Vagina (tissue), 2 donors: Measurements from ENCODE around the gene PACRG. TPM values are rescaled to one million over a fixed set of nuclear protein-coding genes. Genes with fewer than 3 reads are reported as not detected.

ENCODE experiments used
- DNase-seq, 2 donors: peaks; one replicate each; pipeline ENCODE4 v3.0.0-alpha.2; 2017; ENCODE audit errors: extremely low spot score in 2 of 2
- H3K27ac ChIP-seq: fragments of 200-600 bp; sonication (generic); one replicate; pipeline ENCODE4 v1.5.1; 2019
- H3K27me3 ChIP-seq: fragments of 200-600 bp; sonication (generic); one replicate; pipeline ENCODE4 v1.5.1; 2019
- H3K36me3 ChIP-seq, 2 donors: fragments of 200-600 bp; sonication (generic); one replicate each; pipeline ENCODE4 v1.5.1; 2017 to 2019
- H3K4me1 ChIP-seq: fragments of 200-600 bp; sonication (generic); one replicate; pipeline ENCODE4 v1.5.1; 2019
- H3K4me3 ChIP-seq, 2 donors: fragments of 200-600 bp; sonication (generic); 1 replicate in 1 of 2; 2 replicates in 1 of 2; pipeline ENCODE4 v1.5.1; 2016 to 2019
- H3K9me3 ChIP-seq: fragments of 200-600 bp; sonication (generic); one replicate; pipeline ENCODE4 v1.5.1; 2019
- POLR2A ChIP-seq, 2 donors: fragments of 450-650 bp; IDR thresholded peaks; one replicate each; pipeline ENCODE4 v1.6.1; 2017; ENCODE audit warnings: antibody characterized with exemption in 2 of 2, mild to moderate bottlenecking in 2 of 2, moderate library complexity in 2 of 2
- POLR2AphosphoS5 ChIP-seq, 2 donors: sonication (generic); formaldehyde crosslinking; IDR thresholded peaks; one replicate each; pipeline ENCODE4 v1.9.0; 2017; ENCODE audit warnings: antibody characterized with exemption in 2 of 2, mild to moderate bottlenecking in 2 of 2, low read depth in 1 of 2; ENCODE audit not compliant: insufficient read depth in 1 of 2
- intact Hi-C: fragments of 100-400 bp; cut with DNase I; formaldehyde crosslinking; loops from one replicate; pipeline ENCODE4 v1.15.1; 2023
- total RNA-seq: library from RNA; depleted of rRNA; stranded (reverse); fragments of >200 nt; gene quantifications from one replicate; pipeline ENCODE4 v1.2.3, GENCODE V29; 2016
- TF ChIP-seq, protein P1 (sequence below), 3 experiments: fragments of 450-650 bp in 2 of 3; fragments of 200-600 bp in 1 of 3; sonication (generic) in 1 of 3; IDR thresholded peaks; one replicate each; pipeline ENCODE4 v1.5.1; 2017 to 2019; ENCODE audit warnings: antibody characterized with exemption in 3 of 3, mild to moderate bottlenecking in 2 of 3, moderate library complexity in 2 of 3

Gene PACRG
- total RNA-seq, 1 donor from 2014 or later, result not detected

DNA sequence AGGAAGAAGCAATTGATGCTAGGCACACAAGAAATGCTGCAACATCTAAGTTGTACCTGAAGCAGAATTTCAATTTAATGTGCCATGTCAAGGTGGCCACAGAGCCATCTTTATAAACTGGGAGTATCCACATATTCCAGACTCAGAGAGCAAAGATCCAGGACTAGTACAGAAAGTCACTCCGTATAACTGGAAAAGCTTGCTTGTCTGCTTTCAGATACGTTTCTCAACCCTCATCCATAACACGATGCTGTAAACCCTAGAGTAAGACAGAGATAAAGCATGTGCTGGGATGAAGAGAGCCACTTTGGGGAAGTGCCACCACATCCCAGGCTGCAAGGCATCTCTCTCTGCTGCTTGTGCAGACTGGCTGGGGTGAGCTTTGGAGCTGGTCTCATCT is 134.7 kb downstream of the PACRG start:
- no peaks in the 10 kb centered on the region for H3K36me3 ChIP-seq
- intact Hi-C loops, result no loop called here
- no peaks in the 10 kb centered on the region for H3K4me1 ChIP-seq
- DNase-seq, result no peak
- no peaks in the 10 kb centered on the region for H3K27me3 ChIP-seq
- H3K4me3 ChIP-seq, result no peak overlapping the region
- H3K27ac ChIP-seq, result no peak overlapping the region
- no peak for TF ChIP-seq POLR2AphosphoS5 (IDR thresholded peaks at IDR 0.05; ENCODE audit: insufficient read depth in 1 of 2, low read depth in 1 of 2)
- TF ChIP-seq, protein P1, sequence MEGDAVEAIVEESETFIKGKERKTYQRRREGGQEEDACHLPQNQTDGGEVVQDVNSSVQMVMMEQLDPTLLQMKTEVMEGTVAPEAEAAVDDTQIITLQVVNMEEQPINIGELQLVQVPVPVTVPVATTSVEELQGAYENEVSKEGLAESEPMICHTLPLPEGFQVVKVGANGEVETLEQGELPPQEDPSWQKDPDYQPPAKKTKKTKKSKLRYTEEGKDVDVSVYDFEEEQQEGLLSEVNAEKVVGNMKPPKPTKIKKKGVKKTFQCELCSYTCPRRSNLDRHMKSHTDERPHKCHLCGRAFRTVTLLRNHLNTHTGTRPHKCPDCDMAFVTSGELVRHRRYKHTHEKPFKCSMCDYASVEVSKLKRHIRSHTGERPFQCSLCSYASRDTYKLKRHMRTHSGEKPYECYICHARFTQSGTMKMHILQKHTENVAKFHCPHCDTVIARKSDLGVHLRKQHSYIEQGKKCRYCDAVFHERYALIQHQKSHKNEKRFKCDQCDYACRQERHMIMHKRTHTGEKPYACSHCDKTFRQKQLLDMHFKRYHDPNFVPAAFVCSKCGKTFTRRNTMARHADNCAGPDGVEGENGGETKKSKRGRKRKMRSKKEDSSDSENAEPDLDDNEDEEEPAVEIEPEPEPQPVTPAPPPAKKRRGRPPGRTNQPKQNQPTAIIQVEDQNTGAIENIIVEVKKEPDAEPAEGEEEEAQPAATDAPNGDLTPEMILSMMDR (IDR thresholded peaks at IDR 0.05), result no peak
- TF ChIP-seq POLR2A (IDR thresholded peaks at IDR 0.05), result no peak
- no peaks in the 10 kb centered on the region for H3K9me3 ChIP-seq

DNA sequence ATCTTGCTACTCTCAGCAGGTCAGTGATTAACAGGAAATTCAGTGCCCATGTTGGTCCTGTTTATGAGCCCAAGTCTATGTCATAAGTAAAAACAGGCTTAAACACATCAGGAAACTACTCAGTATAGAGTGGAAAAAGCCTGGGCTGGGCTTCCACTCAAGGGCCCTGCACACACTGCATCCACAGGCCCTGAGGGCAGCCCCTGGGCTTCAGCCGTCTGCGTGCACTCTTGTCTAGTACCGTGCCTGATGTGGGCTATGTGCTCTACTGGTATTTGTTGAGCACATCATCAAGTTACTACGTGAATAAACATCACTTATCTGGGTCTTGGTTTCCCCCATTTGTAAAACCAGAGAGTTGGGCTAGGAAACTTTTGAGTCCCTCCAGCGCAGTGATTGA is 135.2 kb downstream of the PACRG start:
- intact Hi-C loops, result no loop called here
- DNase-seq, result no peak
- TF ChIP-seq, protein P1 (IDR thresholded peaks at IDR 0.05), result no peak
- TF ChIP-seq POLR2A (IDR thresholded peaks at IDR 0.05), result no peak
- no peak for TF ChIP-seq POLR2AphosphoS5 (IDR thresholded peaks at IDR 0.05; ENCODE audit: insufficient read depth in 1 of 2, low read depth in 1 of 2)
- Histone ChIP-seq H3K9me3 (no peaks in the 10 kb centered on the region), H3K4me1 (no peaks in the 10 kb centered on the region), H3K4me3 (no peak overlapping the region), H3K27me3 (no peaks in the 10 kb centered on the region), H3K27ac (no peak overlapping the region), H3K36me3 (no peaks in the 10 kb centered on the region)

DNA sequence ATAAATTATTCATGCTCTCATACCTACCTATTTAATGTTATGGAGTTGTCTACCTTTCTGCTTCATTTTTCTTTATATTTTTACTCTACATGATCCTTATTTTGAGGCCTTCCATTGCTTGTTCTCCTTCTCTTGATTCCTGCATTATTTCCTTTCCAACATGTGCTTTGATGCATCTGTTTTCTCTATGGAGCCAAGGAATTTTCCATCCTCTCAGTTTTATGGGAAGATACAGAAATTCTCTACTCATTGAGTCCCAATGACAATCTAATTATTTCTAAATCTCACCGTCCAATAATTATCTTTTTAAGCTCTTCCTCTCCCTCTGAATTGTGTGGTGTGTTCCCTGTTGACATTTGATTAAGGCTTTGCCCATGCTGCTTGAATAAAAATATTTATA is 136.0 kb downstream of the PACRG start:
- intact Hi-C loops, result no loop called here
- TF ChIP-seq POLR2AphosphoS5 (IDR thresholded peaks at IDR 0.05; ENCODE audit: insufficient read depth in 1 of 2, low read depth in 1 of 2), result no peak
- TF ChIP-seq POLR2A (IDR thresholded peaks at IDR 0.05), result no peak
- TF ChIP-seq, protein P1 (IDR thresholded peaks at IDR 0.05), result no peak
- DNase-seq, result no peak

DNA sequence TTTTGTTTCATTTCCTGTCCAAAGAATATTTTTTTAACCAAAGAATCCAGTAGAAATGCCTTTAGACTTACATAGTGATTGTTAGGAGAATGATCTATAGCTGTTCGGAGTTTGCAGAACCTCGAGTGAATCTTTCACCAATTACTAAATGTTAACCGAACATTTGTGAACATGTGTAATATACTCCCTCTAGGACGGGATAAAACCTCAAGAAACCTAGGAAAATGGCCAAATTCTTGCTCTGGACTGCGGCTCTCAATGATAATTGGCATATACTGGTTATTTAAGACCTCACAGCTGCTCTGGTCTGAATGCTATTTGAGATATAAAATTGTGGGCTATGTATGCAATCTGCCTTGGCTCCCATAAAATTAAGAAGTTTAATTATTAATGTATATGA is 137.1 kb downstream of the PACRG start:
- no peaks in the 10 kb centered on the region for H3K36me3 ChIP-seq
- H3K27me3 ChIP-seq, result no peaks in the 10 kb centered on the region
- TF ChIP-seq, protein P1 (IDR thresholded peaks at IDR 0.05), result no peak
- no peak for TF ChIP-seq POLR2AphosphoS5 (IDR thresholded peaks at IDR 0.05; ENCODE audit: insufficient read depth in 1 of 2, low read depth in 1 of 2)
- no peak for TF ChIP-seq POLR2A (IDR thresholded peaks at IDR 0.05)
- no peaks in the 10 kb centered on the region for H3K4me1 ChIP-seq
- H3K27ac ChIP-seq, result no peak overlapping the region
- no peaks in the 10 kb centered on the region for H3K9me3 ChIP-seq
- intact Hi-C loops, result no loop called here
- no peak for DNase-seq
- H3K4me3 ChIP-seq, result no peak overlapping the region

More for the DNA sequence above, 136.0 kb downstream of the PACRG start:
- Histone ChIP-seq H3K4me3 (no peak overlapping the region), H3K9me3 (no peaks in the 10 kb centered on the region), H3K27me3 (no peaks in the 10 kb centered on the region), H3K36me3 (no peaks in the 10 kb centered on the region), H3K4me1 (no peaks in the 10 kb centered on the region), H3K27ac (no peak overlapping the region)

DNA sequence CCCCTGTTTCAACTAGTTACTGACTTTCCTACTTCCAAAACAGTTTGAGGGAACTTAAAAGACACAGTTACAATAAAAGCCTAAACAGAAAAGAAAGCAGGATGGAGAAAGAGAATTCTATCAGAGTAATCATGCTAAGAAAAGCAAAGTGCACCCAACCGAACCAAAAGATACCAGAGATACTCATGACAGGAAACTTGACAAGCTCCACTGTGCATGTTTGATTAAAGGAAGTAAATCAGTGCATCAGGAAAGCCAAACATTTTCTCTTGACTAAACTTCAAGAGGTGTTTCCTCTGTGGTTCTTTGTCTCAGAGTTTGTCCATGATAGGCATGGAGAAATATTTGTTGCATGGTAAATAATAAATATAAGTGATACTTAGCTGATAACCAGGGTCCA is 138.9 kb downstream of the PACRG start:
- intact Hi-C loops, result no loop called here
- Histone ChIP-seq H3K4me1 (no peaks in the 10 kb centered on the region), H3K4me3 (no peak overlapping the region), H3K27me3 (no peaks in the 10 kb centered on the region), H3K36me3 (no peaks in the 10 kb centered on the region), H3K27ac (no peak overlapping the region), H3K9me3 (no peaks in the 10 kb centered on the region)
- no peak for TF ChIP-seq POLR2A (IDR thresholded peaks at IDR 0.05)
- TF ChIP-seq, protein P1 (IDR thresholded peaks at IDR 0.05), result no peak
- DNase-seq, result no peak
